Nephron progenitor cell (in vitro differentiated cells): Measurements from ENCODE around the gene KLHL29.

Experiments used
- DNase-seq: peaks from one replicate; pipeline ENCODE4 v3.0.0; 2021
- H3K27ac Mint-ChIP-seq: 2 replicates; pipeline ENCODE4 v1.8.0; 2021; ENCODE audit warnings: mild to moderate bottlenecking, moderate library complexity, mixed read lengths
- H3K27me3 Mint-ChIP-seq: 2 replicates; pipeline ENCODE4 v1.8.0; 2021; ENCODE audit warnings: mild to moderate bottlenecking, low read depth, mixed read lengths; ENCODE audit not compliant: poor library complexity
- H3K36me3 Mint-ChIP-seq: 2 replicates; pipeline ENCODE4 v1.8.0; 2021; ENCODE audit warnings: low read depth, mixed read lengths
- H3K4me1 Mint-ChIP-seq: 2 replicates; pipeline ENCODE4 v1.8.0; 2021; ENCODE audit warnings: mixed read lengths
- H3K4me3 Mint-ChIP-seq: 2 replicates; pipeline ENCODE4 v1.8.0; 2021; ENCODE audit warnings: mild to moderate bottlenecking, moderate library complexity, mixed read lengths
- H3K9me3 Mint-ChIP-seq: 2 replicates; pipeline ENCODE4 v1.8.0; 2021; ENCODE audit warnings: mild to moderate bottlenecking, moderate library complexity, mixed read lengths
- TF ChIP-seq, protein P1 (sequence below): fragments of 200-600 bp; sonication (generic); IDR thresholded peaks from 2 replicates; pipeline ENCODE4 v1.5.0; 2021; ENCODE audit warnings: antibody characterized with exemption

KLHL29 gene

DNA sequence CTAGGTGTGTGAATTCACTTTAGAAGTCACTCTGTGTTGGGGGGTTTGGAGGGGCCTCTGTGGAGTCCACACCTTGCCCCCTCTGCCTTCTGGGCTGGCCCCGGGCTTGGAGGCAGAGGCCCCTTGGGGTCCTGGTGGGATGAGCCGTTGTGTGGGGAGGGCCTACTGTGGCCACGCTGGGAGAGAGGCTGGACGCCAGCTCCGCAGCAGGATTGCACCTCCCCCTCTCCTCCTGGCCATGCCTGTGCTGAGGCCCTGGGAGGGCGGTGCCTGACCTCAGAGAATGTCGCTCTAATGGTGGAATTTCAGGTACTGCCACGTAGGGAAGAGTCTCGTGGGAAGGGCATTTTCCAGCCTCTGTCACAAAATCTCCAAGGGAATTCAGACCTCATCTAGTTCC lies 304.9 kb downstream of the KLHL29 start:
- Mint-ChIP-seq H3K9me3 (no peaks in the 10 kb centered on the region), H3K4me3 (no peak overlapping the region), H3K27me3 (no peaks in the 10 kb centered on the region), H3K27ac (no peak overlapping the region), H3K4me1 (peaks cover 46% of the 10 kb centered on the region), H3K36me3 (peaks cover 4% of the 10 kb centered on the region)
- DNase-seq = no peak
- TF ChIP-seq, protein P1, sequence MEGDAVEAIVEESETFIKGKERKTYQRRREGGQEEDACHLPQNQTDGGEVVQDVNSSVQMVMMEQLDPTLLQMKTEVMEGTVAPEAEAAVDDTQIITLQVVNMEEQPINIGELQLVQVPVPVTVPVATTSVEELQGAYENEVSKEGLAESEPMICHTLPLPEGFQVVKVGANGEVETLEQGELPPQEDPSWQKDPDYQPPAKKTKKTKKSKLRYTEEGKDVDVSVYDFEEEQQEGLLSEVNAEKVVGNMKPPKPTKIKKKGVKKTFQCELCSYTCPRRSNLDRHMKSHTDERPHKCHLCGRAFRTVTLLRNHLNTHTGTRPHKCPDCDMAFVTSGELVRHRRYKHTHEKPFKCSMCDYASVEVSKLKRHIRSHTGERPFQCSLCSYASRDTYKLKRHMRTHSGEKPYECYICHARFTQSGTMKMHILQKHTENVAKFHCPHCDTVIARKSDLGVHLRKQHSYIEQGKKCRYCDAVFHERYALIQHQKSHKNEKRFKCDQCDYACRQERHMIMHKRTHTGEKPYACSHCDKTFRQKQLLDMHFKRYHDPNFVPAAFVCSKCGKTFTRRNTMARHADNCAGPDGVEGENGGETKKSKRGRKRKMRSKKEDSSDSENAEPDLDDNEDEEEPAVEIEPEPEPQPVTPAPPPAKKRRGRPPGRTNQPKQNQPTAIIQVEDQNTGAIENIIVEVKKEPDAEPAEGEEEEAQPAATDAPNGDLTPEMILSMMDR = no peak

DNA sequence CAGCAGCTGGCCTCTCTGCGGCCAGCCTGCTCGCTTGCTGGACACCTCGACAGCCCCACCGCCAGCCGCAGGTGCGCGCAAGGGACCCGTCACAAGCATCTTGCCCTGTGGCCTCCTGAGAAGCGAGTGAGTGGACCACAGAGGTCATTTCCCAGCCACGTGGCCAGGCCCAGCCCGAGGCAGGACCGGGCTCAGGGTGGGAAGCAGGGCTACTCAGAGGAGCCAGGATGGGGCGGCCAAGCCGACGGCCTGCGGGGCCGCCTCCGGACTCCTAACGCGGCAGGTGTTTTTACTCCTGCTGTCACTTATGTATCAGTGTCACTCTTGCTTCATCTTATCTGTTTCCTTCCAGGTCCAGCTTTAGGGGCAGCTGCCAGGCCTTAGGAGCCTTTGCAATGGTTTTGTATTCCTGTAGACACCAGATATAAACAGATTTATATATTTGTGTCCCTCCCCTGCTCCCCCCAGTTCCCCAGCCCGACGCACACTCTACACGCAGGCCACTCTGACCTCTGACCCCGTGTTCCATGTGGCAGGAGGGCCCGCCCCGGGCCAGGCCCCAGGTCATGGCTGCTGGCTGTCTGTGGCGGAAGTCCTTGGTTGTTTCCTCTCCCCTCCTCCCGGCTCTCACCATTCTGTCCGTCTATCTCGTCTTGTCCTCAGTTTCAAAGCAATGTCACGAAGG lies 305.6 kb downstream of the KLHL29 start:
- Mint-ChIP-seq H3K27ac (peak overlapping the region; percentile 77), H3K9me3 (no peaks in the 10 kb centered on the region), H3K4me3 (no peak overlapping the region), H3K36me3 (peaks cover 4% of the 10 kb centered on the region), H3K4me1 (peaks cover 39% of the 10 kb centered on the region), H3K27me3 (no peaks in the 10 kb centered on the region)
- no peak for DNase-seq
- TF ChIP-seq, protein P1 = no peak

DNA sequence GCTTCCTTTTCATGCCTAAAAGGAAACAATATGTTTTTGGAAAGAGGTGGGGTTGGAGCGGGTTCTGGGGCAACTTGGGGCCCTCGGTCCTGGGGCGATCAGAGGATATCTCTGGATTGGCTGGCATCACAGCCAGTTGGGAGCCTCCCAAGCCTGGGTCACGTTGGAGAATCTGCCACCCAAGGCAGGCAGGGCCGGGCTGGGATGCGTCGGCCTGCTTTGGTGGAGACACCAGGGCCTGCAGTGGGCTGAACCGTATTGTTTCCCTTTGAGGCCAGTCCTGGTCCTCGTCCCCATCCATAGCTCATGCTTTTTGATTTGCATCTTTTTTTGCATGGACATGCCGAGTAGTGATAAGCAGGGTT lies 306.1 kb downstream of the KLHL29 start:
- Mint-ChIP-seq H3K9me3 (no peaks in the 10 kb centered on the region), H3K27ac (peak overlapping the region; percentile 77), H3K36me3 (peaks cover 4% of the 10 kb centered on the region), H3K27me3 (no peaks in the 10 kb centered on the region), H3K4me1 (peaks cover 34% of the 10 kb centered on the region), H3K4me3 (no peak overlapping the region)
- no peak for DNase-seq
- TF ChIP-seq, protein P1 = no peak

DNA sequence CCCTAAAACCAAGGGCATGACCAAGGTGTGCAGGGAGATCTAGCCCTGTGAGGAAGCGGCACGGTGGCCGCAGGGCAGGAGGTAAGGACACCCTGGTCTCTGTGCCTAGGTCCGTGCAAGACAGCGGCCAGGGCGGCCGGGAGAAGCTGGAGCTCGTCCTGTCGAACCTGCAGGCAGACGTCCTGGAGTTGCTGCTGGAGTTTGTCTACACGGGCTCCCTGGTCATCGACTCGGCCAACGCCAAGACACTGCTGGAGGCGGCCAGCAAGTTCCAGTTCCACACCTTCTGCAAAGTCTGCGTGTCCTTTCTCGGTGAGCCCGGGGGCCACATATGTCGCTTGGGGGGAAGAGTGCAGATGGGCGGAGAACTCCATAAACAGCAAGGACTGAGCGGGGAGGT lies 306.6 kb downstream of the KLHL29 start:
- H3K27ac Mint-ChIP-seq = no peak overlapping the region
- H3K9me3 Mint-ChIP-seq = no peaks in the 10 kb centered on the region
- no peak for DNase-seq
- H3K27me3 Mint-ChIP-seq = no peaks in the 10 kb centered on the region
- no peak overlapping the region for H3K4me3 Mint-ChIP-seq
- TF ChIP-seq, protein P1 = no peak
- peaks cover 29% of the 10 kb centered on the region for H3K4me1 Mint-ChIP-seq
- no peaks in the 10 kb centered on the region for H3K36me3 Mint-ChIP-seq

DNA sequence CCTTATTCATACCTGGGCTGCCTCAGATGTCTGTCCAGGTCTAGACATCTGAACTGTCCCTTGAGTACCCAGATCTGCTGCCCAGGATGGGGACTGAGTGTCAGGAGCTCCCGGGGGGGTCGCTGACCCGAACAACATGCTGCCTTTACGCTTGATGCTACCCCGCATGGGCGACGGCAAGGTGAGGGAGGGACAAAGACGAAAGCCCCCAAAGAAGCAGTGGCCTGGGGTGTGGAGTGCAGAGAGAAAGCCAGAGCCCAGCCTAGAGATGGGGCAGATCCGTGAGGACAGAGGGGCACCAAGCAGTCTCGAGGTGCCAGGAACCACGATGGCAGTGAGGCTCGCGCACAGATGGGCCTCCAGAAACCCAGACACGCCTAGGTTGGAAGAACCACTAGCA lies 307.3 kb downstream of the KLHL29 start:
- Mint-ChIP-seq H3K9me3 (no peaks in the 10 kb centered on the region), H3K27ac (no peak overlapping the region), H3K27me3 (no peaks in the 10 kb centered on the region), H3K4me3 (no peak overlapping the region), H3K36me3 (peaks cover 4% of the 10 kb centered on the region), H3K4me1 (peaks cover 29% of the 10 kb centered on the region)
- TF ChIP-seq, protein P1 = no peak
- DNase-seq = no peak
